DMS53 treated with DMSO at 0.1 percent for 48 hours (cell line): Measurements from ENCODE around the gene AOC2.
"Not testable (repeated sequence)": the region's sequence is repeated elsewhere in the genome, so short reads cannot be mapped to it uniquely, and the experiment has no call there.

Experiments used
- DNase-seq: peaks from one replicate; lab custom pipeline; 2025; ENCODE audit not compliant: unreplicated experiment; lab: John Stamatoyannopoulos, UW

The AOC2 gene

DNA sequence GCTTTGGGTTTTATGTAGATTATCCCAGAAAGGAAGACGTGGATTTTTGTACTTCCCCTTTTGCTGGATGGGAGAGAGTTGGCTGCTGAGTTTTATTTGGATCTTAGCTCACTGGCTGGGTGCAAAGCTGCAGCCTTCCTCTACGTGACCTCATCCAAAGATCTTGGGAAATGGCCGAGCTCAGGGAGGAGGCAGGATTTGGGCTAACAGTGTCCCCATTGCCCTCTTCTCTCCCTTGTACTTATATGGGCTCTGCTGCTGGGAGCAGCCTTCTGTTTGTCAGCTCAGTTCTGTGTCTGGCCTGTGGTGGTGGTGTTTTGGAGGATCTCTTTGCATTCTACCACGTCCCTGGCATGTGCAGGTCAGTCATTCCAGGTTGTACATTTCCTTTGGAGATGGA, 8.6 kb downstream of the AOC2 start:
- DNase-seq: no peak

DNA sequence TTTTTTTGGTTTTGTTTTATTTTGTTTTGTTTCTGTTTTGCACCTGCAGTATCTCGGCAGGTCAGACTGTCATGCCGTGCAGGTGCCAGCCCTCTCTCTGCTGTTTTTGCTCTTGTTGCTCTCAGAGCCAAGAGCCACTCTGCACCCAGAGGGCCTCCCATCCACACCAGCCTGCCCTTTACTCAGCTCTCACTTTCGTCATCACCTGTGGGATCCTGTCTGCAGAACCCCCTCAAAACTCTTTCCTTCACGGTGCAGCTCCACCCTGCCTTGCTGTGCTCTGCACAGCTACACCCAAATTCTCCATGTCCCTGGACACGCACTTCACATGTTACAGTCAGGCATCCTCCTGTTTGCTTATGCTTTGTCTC, 9.2 kb downstream of the AOC2 start:
- DNase-seq: no peak

DNA sequence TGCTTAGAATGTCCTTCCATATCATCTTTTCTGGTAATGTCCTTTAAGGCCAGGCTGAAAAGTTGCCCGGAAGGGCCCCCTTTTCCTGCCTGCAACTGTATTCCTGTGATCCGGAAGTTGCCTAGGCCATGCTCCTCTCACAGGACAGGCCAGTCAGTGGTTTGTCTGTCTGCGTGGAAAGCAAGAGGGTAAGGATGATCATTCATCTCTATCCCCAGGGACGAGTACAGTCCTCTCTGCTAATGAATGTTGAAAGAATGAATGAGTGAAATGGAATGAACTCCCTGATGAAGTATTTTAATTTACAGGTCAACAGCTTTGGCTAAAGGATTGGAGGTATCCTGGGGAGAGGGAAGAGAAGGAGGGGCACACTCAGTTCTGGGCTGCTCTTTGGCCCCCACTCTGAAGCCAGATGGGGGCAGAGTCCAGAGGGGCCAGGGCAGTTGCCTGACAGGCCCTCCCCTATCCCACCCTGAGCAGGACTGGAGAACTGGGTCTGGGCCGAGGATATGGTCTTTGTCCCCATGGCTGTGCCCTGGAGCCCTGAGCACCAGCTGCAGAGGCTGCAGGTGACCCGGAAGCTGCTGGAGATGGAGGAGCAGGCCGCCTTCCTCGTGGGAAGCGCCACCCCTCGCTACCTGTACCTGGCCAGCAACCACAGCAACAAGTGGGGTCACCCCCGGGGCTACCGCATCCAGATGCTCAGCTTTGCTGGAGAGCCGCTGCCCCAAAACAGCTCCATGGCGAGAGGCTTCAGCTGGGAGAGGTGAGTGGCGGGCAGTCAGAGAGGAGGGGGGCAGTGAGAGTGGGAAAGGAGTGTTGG, 9.8 kb downstream of the AOC2 start:
- DNase-seq: no peak

DNA sequence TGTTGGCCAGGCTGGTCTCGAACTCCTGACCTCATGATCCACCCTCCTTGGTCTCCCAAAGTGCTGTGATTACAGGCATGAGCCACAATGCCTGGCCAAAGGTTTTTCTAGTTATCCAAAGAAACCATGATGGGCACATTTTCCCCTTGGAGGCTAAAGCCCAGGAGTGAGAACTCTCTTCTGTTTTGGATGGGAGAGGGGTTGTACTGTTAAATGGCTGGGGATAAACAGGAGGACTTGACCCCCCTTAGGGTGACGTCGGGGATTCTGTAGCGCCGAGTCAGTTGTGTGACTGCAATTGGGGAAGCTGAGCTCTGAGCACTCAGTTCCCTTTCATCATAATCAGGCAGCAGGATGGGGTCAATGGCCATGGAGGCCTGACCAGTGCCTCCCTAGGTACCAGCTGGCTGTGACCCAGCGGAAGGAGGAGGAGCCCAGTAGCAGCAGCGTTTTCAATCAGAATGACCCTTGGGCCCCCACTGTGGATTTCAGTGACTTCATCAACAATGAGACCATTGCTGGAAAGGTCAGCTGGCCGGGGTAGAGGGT, 10.7 kb downstream of the AOC2 start:
- DNase-seq: no peak

DNA sequence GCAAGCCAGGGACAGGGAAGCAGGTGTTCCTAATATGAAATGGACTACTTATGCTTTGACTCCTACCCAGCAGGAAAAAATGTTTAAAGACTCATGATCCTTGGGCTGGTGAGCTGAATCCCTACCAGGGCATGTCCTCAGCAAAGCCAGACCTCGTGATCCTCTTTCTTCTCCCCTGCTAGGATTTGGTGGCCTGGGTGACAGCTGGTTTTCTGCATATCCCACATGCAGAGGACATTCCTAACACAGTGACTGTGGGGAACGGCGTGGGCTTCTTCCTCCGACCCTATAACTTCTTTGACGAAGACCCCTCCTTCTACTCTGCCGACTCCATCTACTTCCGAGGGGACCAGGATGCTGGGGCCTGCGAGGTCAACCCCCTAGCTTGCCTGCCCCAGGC, 11.7 kb downstream of the AOC2 start:
- not testable (repeated sequence) for DNase-seq

DNA sequence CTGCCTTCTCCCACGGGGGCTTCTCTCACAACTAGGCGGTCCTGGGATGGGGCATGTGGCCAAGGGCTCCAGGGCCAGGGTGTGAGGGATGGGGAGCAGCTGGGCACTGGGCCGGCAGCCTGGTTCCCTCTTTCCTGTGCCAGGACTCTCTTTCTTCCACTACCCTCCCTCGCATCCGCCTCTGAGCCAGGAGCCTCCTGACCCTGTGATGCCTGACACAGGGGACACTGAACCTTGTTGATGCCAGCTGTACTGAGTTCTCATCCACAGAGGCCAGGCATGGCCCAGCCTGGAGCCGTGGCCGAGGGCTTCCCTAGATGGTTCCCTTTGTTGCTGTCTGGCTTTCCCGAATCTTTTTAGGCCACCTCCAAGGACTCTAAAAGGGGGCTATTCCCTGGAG, 12.1 kb downstream of the AOC2 start:
- DNase-seq: not testable (repeated sequence)

DNA sequence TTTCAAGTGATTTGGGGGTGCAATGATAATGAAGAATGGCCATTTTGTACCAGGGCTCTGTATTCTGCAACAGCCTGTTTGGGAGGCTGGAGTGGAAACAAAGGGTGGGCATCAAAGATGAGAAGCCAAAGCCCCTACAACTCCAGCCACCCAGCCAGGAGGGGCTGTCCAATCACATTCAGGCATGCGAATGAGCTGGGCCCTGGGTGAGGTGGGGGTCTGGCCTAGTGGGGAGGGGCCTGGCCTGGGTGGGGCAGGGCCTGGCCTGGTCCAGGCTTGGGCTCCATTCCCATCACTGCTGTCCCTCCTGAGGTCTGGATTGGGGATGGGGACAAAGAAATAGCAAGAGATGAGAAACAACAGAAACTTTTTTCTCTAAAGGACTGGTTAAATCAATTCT, 13.0 kb downstream of the AOC2 start:
- DNase-seq: no peak

DNA sequence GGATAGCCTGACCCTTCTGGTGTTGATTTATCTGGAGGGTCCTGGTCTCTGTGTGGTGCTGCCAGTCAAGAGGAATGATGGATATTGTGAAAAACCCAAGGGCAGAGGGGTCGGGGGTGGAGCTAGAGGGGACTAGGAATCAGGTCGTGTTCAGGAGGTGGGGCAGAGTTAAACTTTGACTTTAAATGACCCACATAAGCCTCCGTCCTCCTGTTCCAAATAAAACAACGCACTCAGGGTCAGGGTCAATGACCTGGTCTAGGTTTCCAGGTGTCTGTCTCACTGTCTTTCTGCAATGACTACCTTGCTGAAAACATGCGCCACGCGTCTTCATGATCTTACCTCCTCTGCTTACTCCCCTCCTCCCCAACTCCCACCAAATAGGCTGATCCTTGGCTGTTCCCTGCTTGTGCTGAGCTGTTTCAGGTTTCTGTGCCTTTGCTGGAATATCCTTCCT, 21.3 kb downstream of the AOC2 start:
- DNase-seq: no peak

DNA sequence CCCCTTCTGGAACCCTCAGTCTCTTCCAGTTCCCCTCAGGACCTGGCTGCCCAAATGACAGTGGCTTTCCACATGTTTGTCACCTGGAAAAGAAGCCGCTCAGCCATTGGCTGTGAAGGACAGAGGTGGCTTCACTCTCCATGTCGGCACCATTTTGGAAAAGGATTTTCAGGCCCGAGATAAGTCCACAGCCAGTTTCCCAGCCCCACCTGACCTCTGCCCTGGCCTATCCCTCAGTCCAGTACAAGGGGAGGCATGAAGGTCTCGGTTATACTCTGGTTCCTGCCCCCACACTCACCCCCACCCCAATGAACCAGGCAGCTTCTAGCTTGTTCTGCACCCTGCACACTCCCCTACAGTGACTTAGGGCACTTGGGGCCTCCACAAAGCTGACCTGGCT, 21.8 kb downstream of the AOC2 start:
- no peak for DNase-seq

DNA sequence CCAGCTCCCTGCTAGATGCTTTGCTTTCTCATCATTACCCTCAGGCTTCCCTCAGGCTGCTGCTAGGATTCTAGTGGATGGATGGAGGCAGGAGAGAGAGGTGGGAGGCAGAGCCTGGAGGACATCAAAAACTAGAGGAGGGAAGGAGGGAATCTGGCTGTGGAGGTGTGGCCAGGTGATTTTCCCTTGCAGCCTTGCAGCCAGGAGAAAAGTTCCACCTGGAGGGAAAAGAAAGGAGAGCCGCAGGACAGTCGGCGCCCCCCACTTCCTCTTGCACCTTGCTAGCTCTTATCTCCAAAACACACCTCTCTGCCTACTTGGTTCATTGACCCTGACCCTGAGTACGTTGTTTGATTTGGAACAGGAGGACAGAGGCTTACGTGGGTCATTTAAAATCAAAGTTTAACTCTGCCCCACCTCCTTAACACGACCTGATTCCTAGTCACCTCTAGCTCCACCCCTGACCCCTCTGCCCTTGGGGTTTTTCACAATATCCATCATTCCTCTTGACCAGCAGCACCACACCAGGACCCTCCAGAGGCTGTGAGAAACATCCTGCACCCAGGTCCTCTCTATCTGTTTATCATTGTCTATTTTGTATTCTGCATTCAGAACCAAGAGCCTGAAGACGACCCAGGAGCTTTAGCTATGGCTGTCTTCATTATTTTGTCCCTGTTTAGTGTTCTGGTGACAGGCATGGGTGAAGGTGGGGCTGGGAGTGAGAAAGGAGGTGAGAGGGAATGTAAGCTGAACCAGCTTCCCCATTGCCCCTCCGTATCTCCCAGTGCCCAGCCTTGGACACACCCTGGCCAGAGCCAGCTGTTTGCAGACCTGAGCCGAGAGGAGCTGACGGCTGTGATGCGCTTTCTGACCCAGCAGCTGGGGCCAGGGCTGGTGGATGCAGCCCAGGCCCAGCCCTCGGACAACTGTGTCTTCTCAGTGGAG, 22.5 kb downstream of the AOC2 start:
- DNase-seq: no peak

DNA sequence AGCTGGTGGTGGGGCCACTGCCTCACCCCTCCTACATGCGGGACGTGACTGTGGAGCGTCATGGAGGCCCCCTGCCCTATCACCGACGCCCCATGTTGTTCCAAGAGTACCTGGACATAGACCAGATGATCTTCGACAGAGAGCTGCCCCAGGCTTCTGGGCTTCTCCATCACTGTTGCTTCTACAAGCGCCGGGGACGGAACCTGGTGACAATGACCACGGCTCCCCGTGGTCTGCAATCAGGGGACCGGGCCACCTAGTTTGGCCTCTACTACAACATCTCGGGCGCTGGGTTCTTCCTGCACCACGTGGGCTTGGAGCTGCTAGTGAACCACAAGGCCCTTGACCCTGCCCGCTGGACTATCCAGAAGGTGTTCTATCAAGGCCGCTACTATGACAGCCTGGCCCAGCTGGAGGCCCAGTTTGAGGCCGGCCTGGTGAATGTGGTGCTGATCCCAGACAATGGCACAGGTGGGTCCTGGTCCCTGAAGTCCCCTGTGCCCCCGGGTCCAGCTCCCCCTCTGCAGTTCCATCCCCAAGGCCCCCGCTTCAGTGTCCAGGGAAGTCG, 23.4 kb downstream of the AOC2 start:
- DNase-seq: not testable (repeated sequence)

DNA sequence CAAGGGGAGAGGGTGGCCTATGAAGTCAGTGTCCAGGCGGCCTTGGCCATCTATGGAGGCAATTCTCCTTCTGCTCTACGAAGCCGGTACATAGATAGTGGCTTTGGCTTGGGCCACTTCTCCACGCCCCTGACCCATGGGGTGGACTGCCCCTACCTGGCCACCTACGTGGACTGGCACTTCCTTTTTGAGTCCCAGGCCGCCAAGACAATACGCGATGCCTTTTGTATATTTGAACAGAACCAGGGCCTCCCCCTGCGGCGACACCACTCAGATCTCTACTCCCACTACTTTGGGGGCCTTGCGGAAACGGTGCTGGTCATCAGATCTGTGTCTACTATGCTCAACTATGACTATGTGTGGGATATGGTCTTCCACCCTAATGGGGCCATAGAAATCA, 24.0 kb downstream of the AOC2 start:
- DNase-seq: no peak

DNA sequence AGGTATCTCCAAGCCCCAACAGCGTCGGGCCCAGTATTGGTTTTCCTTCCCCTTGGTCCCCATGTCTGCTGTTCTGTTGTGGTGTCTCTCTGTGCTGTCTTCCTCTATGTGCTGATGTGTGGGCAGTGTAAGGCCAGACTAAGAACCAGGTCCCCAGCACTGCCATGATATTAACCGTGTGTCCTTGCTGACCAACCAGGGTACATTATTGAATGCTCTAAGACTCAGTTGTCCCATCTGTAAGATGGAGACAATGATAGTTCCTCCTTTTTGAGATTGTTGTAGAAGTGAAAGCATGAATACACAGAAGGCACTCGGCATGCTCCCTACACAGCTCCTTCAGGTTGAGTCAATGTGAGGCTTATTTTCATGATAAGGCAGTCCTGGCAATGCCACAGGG, 27.3 kb downstream of the AOC2 start:
- no peak for DNase-seq

DNA sequence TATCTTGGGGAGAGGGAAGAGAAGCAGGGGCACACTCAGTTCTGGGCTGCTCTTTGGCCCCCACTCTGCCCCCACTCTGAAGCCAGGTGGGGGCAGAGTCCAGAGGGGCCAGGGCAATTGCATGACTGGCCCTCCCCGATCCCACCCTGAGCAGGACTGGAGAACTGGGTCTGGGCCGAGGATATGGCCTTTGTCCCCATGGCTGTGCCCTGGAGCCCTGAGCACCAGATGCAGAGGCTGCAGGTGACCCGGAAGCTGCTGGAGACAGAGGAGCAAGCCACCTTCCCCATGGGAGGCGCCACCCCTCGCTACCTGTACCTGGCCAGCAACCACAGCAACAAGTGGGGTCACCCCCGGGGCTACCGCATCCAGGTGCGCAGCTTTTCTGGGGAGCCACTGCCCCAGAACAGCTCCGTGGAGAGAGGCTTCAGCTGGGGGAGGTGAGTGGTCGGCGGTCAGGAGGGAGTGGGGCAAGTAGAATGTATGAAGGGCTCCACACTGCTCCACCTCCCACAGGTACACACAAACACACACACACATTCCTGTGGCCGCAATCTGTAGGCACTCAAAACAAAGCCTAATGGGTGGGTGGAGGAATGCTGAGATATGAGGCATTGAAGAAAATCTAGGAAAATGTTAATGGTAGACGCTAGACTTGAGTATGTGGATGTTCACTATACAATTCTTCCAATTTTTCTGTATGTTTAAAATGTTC, 28.0 kb downstream of the AOC2 start:
- no peak for DNase-seq

DNA sequence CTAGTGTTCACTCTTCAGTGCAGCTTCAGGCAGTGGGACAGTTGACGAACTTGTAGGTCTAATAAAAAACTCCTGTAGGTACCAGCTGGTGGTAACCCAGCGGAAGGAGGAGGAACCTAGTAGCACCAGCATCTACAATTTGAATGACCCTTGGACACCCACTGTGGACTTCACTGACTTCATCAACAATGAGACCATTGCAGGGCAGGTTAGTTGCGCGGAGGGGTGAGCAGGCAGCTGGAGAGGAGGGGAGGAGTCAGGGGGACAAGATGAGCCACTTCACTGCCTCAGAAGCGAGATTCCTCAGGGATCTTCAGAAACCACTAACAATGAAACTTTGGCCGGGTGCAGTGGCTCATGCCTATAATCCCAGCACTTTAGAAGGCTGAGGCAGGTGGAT, 28.9 kb downstream of the AOC2 start:
- no peak for DNase-seq

DNA sequence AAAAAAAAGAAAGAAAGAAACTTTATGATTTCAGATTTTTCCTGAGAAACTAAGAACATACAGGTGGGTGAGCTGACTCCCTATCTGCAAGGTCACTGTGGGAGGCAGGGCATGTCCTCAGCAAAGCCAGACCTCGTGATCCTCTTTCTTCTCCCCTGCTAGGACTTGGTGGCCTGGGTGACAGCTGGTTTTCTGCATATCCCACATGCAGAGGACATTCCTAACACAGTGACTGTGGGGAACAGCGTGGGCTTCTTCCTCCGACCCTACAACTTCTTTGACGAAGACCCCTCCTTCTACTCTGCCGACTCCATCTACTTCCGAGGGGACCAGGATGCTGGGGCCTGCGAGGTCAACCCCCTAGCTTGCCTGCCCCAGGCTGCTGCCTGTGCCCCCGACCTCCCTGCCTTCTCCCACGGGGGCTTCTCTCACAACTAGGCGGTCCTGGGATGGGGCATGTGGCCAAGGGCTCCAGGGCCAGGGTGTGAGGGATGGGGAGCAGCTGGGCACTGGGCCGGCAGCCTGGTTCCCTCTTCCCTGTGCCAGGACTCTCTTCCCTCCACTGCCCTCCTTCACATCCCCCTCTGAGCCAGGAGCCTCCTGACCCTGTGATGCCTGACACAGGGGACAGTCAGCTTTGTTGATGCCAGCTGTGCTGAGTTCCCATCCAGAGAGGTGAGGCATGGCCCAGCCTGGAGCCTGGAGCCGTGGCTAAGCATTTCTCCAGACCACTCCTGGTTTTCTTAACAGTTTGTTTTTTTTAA, 29.7 kb downstream of the AOC2 start:
- not testable (repeated sequence) for DNase-seq

DNA sequence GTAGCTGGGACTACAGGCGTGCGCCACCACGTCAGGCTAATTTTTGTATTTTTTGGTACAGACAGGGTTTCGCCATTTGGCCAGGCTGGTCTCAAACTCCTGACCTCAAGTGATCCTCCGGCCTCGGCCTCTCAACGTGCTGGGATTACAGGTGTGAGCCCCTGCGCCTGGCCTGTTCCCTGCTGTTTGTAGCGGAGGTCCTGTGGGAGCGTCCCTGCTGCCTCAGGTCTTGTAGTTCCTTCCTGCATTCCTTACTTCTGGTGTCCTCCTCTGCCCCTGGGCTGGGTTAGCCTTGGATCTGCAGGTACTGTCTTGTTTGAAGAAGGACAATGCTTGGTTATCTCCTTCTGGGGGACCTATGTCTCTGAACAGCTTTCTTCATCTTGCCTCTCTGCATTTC, 32.7 kb downstream of the AOC2 start:
- no peak for DNase-seq

DNA sequence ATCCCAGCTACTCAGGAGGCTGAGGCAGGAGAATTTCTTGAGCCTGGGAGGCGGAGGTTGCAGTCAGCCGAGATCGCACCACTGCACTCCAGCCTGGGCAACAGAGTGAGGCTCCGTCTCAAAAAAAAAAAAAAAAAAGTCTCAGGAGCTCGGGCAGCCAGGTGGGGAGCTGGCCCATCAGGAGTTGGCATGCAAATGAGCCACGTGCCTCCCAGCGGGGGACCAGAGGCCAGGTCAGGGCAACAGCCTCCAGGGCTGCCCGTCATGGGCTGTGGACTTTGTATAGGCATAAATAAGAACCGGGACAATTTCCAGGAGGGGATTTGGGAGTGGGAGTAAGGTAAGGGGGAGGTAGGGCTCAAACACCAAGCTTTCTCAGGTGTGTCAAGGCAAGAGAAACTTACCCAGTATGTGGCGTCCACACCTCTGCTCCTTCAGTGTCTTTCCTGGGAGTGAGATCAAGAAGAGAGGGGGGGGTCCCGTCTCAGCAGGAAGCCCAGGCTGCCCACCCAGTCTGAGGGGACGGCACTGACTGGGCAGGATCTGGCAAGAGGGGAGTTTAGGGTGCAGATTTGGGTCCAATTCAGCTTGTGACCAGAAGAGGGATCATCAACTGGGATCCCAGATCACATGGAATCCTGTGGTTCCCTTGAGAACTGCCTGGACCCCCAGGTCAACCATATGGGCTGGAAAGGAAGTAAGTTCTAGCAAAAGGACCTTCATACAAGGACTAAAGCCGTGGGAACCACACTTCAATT, 33.9 kb downstream of the AOC2 start:
- peak; percentile 56 for DNase-seq

DNA sequence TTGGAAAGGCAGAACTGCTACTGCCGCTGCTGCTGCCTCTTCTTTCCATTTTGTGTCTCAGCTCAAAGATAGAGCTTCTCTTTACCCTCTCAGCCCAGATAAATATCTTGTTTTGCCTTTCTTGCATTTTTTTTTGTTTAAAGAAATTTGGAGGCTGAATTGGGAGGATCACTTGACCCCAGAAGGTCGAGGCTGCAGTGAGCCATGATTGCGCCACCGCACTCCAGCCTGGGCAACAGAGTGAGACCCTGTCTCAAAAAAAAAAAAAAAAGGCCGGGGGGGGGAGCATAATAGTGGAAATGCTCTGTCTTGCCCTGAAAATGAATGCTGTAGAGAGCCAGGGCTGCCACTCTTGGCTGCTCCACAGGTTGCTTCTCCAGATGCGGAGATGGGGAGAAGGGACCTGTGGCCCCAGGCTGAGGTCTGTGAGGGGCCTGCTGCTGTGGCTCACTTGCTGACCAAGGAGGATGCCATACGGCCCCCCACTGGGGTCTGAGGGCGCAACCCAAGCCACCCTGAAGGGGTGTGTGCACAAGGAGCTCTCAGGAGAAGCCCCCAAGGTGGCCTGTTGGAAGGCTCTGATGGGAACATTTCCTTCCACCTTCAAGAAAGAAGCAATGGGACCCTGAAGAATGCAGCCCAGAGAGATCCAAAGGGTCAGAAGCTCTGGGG, 34.7 kb downstream of the AOC2 start:
- DNase-seq: no peak
